ENCODE measurements around the gene ENPP6. TPM values are rescaled to one million over a fixed set of nuclear protein-coding genes. Genes with fewer than 3 reads are reported as not detected.

The ENPP6 gene
- total RNA-seq, 2 experiments from 2014 or later, result not detected

DNA sequence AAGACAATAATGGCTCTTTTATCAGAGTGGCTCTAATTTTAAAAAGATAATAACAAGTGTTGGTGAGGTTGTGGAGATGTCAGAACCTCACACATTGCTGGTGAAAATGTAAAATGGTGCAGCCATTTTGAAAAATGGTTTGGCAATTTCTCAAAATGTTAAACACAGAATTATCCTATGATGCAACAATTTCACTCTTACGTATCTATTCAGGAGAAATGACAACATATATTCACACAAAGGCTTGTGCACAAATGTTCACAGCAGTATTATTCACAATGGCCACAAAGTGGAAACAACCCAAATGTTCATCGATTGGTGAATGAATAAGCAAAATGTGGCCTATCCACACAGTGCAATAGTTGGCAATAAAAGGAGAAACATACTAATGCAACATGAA, 24.7 kb downstream of the ENPP6 start:
- DNase-seq (no peak), ATAC-seq (ENCODE audit: poor library complexity) (no peak)
- ChIA-PET CTCF (no interaction called here), POLR2A (no interaction called here)
- Mint-ChIP-seq H3K9me3 (no peaks in the 10 kb centered on the region), H3K27ac (no peak overlapping the region), H3K27me3 (no peaks in the 10 kb centered on the region), H3K4me1 (ENCODE audit: low read depth) (no peaks in the 10 kb centered on the region), H3K36me3 (ENCODE audit: low read depth) (no peaks in the 10 kb centered on the region), H3K4me3 (no peak overlapping the region)
- Histone ChIP-seq H3K4me1 (ENCODE audit: insufficient read depth, low read length) (no peaks in the 10 kb centered on the region), H3K27ac (ENCODE audit: low read depth in 1 of 2, low read length in 2 of 2) (no peak overlapping the region), H3K4me3 (ENCODE audit: low read length) (no peak overlapping the region), H3K27me3 (ENCODE audit: control insufficient read depth in 1 of 2, insufficient read depth in 2 of 2, low read length in 2 of 2) (no peaks in the 10 kb centered on the region), H3K36me3 (ENCODE audit: insufficient read depth, low read length) (no peaks in the 10 kb centered on the region), H3K9me3 (ENCODE audit: control insufficient read depth in 1 of 2, insufficient read depth in 1 of 2, low read length in 2 of 2) (no peaks in the 10 kb centered on the region)
- intact Hi-C loops (cut with DNase I, micrococcal nuclease), result no loop called here
- TF ChIP-seq, protein P1, sequence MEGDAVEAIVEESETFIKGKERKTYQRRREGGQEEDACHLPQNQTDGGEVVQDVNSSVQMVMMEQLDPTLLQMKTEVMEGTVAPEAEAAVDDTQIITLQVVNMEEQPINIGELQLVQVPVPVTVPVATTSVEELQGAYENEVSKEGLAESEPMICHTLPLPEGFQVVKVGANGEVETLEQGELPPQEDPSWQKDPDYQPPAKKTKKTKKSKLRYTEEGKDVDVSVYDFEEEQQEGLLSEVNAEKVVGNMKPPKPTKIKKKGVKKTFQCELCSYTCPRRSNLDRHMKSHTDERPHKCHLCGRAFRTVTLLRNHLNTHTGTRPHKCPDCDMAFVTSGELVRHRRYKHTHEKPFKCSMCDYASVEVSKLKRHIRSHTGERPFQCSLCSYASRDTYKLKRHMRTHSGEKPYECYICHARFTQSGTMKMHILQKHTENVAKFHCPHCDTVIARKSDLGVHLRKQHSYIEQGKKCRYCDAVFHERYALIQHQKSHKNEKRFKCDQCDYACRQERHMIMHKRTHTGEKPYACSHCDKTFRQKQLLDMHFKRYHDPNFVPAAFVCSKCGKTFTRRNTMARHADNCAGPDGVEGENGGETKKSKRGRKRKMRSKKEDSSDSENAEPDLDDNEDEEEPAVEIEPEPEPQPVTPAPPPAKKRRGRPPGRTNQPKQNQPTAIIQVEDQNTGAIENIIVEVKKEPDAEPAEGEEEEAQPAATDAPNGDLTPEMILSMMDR (IDR thresholded peaks at IDR 0.05), result no peak

DNA sequence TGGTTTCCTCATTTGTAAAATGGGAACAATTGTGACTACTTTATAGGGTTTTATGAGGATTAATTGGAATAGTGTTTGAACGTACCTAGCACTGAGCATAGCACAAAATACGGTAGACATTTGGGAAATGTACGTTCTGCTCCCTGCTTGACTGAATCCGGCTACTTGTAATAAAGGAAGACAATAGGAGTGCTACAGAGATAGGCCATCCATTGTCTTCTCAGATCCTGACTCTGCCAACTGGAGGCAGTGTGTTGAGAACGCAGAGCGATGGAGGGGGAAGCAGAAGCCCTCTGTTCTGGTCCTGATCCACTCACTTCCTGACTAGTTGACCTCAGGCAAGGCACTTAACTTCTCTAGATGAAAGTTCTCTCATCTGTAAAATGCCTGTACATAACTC, 26.4 kb downstream of the ENPP6 start:
- H3K4me3 ChIP-seq (ENCODE audit: low read length), result no peak overlapping the region
- TF ChIP-seq, protein P1 (IDR thresholded peaks at IDR 0.05), result no peak
- POLR2A ChIA-PET, result no interaction called here
- Mint-ChIP-seq H3K27ac (no peak overlapping the region), H3K4me3 (no peak overlapping the region), H3K36me3 (ENCODE audit: low read depth) (no peaks in the 10 kb centered on the region), H3K27me3 (no peaks in the 10 kb centered on the region), H3K9me3 (no peaks in the 10 kb centered on the region), H3K4me1 (ENCODE audit: low read depth) (no peaks in the 10 kb centered on the region)
- H3K4me1 ChIP-seq (ENCODE audit: insufficient read depth, low read length), result no peaks in the 10 kb centered on the region
- H3K27ac ChIP-seq (ENCODE audit: low read depth in 1 of 2, low read length in 2 of 2), result no peak overlapping the region
- H3K9me3 ChIP-seq (ENCODE audit: control insufficient read depth in 1 of 2, insufficient read depth in 1 of 2, low read length in 2 of 2), result no peaks in the 10 kb centered on the region
- H3K27me3 ChIP-seq (ENCODE audit: control insufficient read depth in 1 of 2, insufficient read depth in 2 of 2, low read length in 2 of 2), result no peaks in the 10 kb centered on the region
- intact Hi-C loops (cut with DNase I, micrococcal nuclease), result no loop called here
- DNase-seq, result no peak
- no peaks in the 10 kb centered on the region for H3K36me3 ChIP-seq (ENCODE audit: insufficient read depth, low read length)
- CTCF ChIA-PET, result no interaction called here
- ATAC-seq (ENCODE audit: poor library complexity), result no peak

DNA sequence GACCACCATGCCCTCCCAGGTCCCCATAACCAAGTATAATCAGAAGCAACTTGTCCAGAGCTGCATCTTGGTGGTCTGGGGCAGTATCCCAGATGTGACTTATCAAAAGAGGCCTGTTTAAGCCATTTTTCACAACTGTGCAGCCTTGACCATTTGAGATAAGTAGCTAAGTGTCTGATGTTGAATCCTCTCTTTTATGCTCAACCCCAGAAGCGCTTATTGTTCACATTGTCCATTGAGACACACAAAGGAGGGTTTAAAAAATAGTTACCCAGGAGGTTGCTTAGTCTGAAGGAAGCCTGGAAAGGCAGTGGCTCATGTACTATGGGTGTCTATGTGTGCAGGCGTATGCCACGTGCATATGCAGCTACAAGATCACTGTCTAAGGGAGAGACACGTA, 27.0 kb downstream of the ENPP6 start:
- Histone ChIP-seq H3K4me1 (ENCODE audit: insufficient read depth, low read length) (no peaks in the 10 kb centered on the region), H3K27me3 (ENCODE audit: control insufficient read depth in 1 of 2, insufficient read depth in 2 of 2, low read length in 2 of 2) (no peaks in the 10 kb centered on the region), H3K9me3 (ENCODE audit: control insufficient read depth in 1 of 2, insufficient read depth in 1 of 2, low read length in 2 of 2) (no peaks in the 10 kb centered on the region), H3K36me3 (ENCODE audit: insufficient read depth, low read length) (no peaks in the 10 kb centered on the region), H3K27ac (ENCODE audit: low read depth in 1 of 2, low read length in 2 of 2) (no peak overlapping the region), H3K4me3 (ENCODE audit: low read length) (no peak overlapping the region)
- ChIA-PET POLR2A (no interaction called here), CTCF (no interaction called here)
- no peak for ATAC-seq (ENCODE audit: poor library complexity)
- DNase-seq, result no peak
- H3K27ac Mint-ChIP-seq, result no peak overlapping the region
- TF ChIP-seq, protein P1 (IDR thresholded peaks at IDR 0.05), result no peak
- no peaks in the 10 kb centered on the region for H3K36me3 Mint-ChIP-seq (ENCODE audit: low read depth)
- H3K9me3 Mint-ChIP-seq, result no peaks in the 10 kb centered on the region
- H3K4me1 Mint-ChIP-seq (ENCODE audit: low read depth), result no peaks in the 10 kb centered on the region
- H3K4me3 Mint-ChIP-seq, result no peak overlapping the region
- H3K27me3 Mint-ChIP-seq, result no peaks in the 10 kb centered on the region
- intact Hi-C loops (cut with DNase I, micrococcal nuclease), result no loop called here
